Smooth muscle cell (in vitro differentiated cells): Measurements from ENCODE around the gene DBI. TPM values are rescaled to one million over a fixed set of nuclear protein-coding genes. Genes with fewer than 3 reads are reported as not detected.

Source experiments
- DNase-seq: peaks from one replicate; lab custom pipeline; 2025; ENCODE audit not compliant: unreplicated experiment; lab: John Stamatoyannopoulos, UW
- H2AFZ ChIP-seq: fragments of 200-600 bp; sonication (generic); 2 replicates; pipeline ENCODE4 v1.6.0; 2016; ENCODE audit warnings: antibody characterized with exemption, low read depth, mild to moderate bottlenecking
- H3F3A ChIP-seq: fragments of 200-600 bp; sonication (generic); 2 replicates; pipeline ENCODE4 v1.6.0; 2017; ENCODE audit warnings: antibody characterized with exemption, low read depth
- H3K27ac ChIP-seq: fragments of 200-600 bp; sonication (generic); 2 replicates; pipeline ENCODE4 v1.5.1; 2016; ENCODE audit warnings: low read depth, mild to moderate bottlenecking
- H3K27me3 ChIP-seq: fragments of 200-600 bp; sonication (generic); 2 replicates; pipeline ENCODE4 v1.6.1; 2016; ENCODE audit warnings: low read depth, mild to moderate bottlenecking
- H3K36me3 ChIP-seq: fragments of 200-600 bp; sonication (generic); 2 replicates; pipeline ENCODE4 v1.5.1; 2016; ENCODE audit warnings: low read depth
- H3K4me1 ChIP-seq: fragments of 200-600 bp; sonication (generic); 2 replicates; pipeline ENCODE4 v1.5.1; 2016; ENCODE audit warnings: low read depth
- H3K4me2 ChIP-seq: fragments of 200-600 bp; sonication (generic); 2 replicates; pipeline ENCODE4 v1.6.0; 2016; ENCODE audit warnings: mild to moderate bottlenecking
- H3K4me3 ChIP-seq: fragments of 200-600 bp; sonication (generic); 2 replicates; pipeline ENCODE4 v1.5.1; 2016; ENCODE audit warnings: mild to moderate bottlenecking
- H3K79me2 ChIP-seq: fragments of 200-600 bp; sonication (generic); 2 replicates; pipeline ENCODE4 v1.6.0; 2016; ENCODE audit warnings: low read depth, mild to moderate bottlenecking
- H3K9ac ChIP-seq: fragments of 200-600 bp; sonication (generic); 2 replicates; pipeline ENCODE4 v1.6.0; 2016; ENCODE audit warnings: low read depth
- H3K9me3 ChIP-seq: fragments of 200-600 bp; sonication (generic); replicated peaks from 2 replicates; pipeline ENCODE4 v1.5.1; 2016; ENCODE audit warnings: low read depth
- H4K20me1 ChIP-seq: fragments of 200-600 bp; sonication (generic); 2 replicates; pipeline ENCODE4 v1.6.0; 2016; ENCODE audit warnings: low read depth
- WGBS: methylation state at CpG from one replicate; pipeline ENCODE4 v1.1.7; 2016; ENCODE audit warnings: low lambda C conversion rate; 5-methylcytosine and 5-hydroxymethylcytosine counted together
- polyA plus RNA-seq: library from polyadenylated mRNA; unstranded; fragments of >200 nt; fragmentation: Nextera tagmentation; extraction: Ambion mirVana; gene quantifications from 2 replicates; pipeline ENCODE4 v1.2.1, GENCODE V29; 2016
- total RNA-seq: library from RNA; depleted of rRNA; stranded (reverse); fragments of >200 nt; gene quantifications from 2 replicates; pipeline ENCODE4 v1.2.3, GENCODE V29; 2014
- TF ChIP-seq, protein P1 (sequence below): fragments of 200-600 bp; sonication (generic); IDR thresholded peaks from 2 replicates; pipeline ENCODE4 v1.5.1; 2017; ENCODE audit warnings: borderline replicate concordance, mild to moderate bottlenecking, antibody characterized with exemption; ENCODE audit not compliant: insufficient read depth, poor library complexity, severe bottlenecking

The DBI gene
- total and polyA plus RNA-seq, 2 experiments from 2014 or later, result 126 to 408 TPM

DNA sequence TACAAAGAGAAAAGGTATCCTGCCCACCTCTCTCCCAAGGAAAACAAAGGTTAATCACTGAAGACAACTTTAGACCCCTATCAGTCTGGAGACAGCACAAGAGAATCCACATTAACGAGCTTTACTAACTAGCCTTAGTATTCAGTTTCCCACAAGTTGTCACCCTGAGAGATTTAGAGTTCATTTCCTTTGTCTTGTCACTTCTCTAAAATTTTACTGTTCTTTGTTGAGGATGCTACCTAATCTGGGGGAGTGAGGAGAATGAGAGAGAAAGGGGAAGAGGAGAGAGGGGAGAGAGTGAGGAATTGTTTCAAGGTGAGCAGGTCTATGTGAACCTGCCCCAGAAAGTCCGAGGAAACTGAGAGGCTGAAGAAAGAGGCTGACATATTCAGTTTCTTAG is 28.5 kb upstream of the DBI start:
- no peak overlapping the region for H3K27ac ChIP-seq
- 90% methylated on average over 2 of the region's 2 CpGs for WGBS
- no peaks in the 10 kb centered on the region for H3F3A ChIP-seq
- H3K27me3 ChIP-seq, result no peaks in the 10 kb centered on the region
- no peak overlapping the region for H2AFZ ChIP-seq
- no peak overlapping the region for H3K4me3 ChIP-seq
- peaks cover 3% of the 10 kb centered on the region for H3K36me3 ChIP-seq
- no peak overlapping the region for H3K9ac ChIP-seq
- no peak for DNase-seq
- no peaks in the 10 kb centered on the region for H3K9me3 ChIP-seq
- no peaks in the 10 kb centered on the region for H3K79me2 ChIP-seq
- H4K20me1 ChIP-seq, result no peaks in the 10 kb centered on the region
- no peak overlapping the region for H3K4me2 ChIP-seq
- H3K4me1 ChIP-seq, result no peaks in the 10 kb centered on the region
- TF ChIP-seq, protein P1, sequence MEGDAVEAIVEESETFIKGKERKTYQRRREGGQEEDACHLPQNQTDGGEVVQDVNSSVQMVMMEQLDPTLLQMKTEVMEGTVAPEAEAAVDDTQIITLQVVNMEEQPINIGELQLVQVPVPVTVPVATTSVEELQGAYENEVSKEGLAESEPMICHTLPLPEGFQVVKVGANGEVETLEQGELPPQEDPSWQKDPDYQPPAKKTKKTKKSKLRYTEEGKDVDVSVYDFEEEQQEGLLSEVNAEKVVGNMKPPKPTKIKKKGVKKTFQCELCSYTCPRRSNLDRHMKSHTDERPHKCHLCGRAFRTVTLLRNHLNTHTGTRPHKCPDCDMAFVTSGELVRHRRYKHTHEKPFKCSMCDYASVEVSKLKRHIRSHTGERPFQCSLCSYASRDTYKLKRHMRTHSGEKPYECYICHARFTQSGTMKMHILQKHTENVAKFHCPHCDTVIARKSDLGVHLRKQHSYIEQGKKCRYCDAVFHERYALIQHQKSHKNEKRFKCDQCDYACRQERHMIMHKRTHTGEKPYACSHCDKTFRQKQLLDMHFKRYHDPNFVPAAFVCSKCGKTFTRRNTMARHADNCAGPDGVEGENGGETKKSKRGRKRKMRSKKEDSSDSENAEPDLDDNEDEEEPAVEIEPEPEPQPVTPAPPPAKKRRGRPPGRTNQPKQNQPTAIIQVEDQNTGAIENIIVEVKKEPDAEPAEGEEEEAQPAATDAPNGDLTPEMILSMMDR, result no peak

DNA sequence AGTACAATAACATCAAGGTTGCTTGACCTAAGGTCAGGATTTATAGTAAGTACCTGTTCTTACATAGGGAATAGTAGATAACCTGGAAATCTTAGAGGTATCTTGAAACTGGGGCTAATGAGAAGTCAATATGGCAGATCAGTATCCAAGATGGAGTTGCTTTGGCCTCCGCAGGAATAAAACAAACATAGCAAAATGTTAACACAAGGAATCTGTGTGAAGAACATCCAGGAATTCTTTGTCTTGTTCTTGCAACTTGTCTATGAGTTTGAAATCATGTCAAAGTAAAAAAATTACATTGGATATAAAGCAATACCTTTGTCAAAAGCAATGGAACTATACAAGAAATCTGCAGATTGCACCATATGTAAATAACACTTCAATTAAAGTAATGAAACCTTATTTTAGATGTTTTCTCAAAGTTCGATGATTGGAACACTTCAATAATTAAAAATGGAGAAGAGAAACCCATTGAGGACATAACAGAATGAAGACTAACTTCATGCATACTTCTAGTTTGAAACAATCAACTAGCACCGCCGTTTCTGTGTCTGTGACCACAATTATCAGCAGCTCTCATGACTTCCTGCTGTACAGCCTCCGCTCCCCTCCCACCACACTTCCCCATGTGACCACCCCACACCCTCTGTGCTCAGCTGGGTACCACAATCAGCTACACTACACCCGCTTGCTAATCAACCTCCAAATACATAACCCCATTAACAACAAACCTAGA is 27.8 kb upstream of the DBI start:
- H4K20me1 ChIP-seq, result no peaks in the 10 kb centered on the region
- 80% methylated on average over 6 of the region's 6 CpGs for WGBS

DNA sequence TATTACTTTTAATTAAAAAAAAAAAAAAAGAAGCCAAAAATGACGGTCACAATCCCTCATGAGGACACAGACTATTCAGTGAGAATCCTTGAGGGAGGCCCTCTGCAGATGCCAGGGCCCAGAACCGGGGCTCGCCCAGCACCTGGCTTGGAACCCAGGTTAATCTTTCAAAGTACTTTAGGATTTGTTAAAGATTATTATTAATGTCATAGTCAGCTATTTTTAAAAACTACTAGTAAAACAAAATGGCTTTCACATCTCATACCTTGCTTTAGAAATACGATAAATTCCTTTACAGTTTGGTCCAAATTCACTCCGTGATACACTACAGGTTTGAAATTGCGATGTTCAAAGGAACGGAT is 27.2 kb upstream of the DBI start:
- TF ChIP-seq, protein P1, result no peak
- 98% methylated on average over 7 of the region's 7 CpGs for WGBS
- no peak for DNase-seq
- H3K4me3 ChIP-seq, result no peak overlapping the region
- no peak overlapping the region for H3K27ac ChIP-seq
- no peaks in the 10 kb centered on the region for H3K79me2 ChIP-seq
- H2AFZ ChIP-seq, result no peak overlapping the region
- H3K4me1 ChIP-seq, result no peaks in the 10 kb centered on the region
- no peaks in the 10 kb centered on the region for H3F3A ChIP-seq
- no peaks in the 10 kb centered on the region for H3K9me3 ChIP-seq
- no peaks in the 10 kb centered on the region for H3K27me3 ChIP-seq
- no peak overlapping the region for H3K4me2 ChIP-seq
- peaks cover 3% of the 10 kb centered on the region for H3K36me3 ChIP-seq
- H4K20me1 ChIP-seq, result peaks cover 4% of the 10 kb centered on the region
- H3K9ac ChIP-seq, result no peak overlapping the region

More for the DNA sequence above, 27.8 kb upstream of the DBI start:
- DNase-seq, result no peak
- H3K9me3 ChIP-seq, result no peaks in the 10 kb centered on the region
- H2AFZ ChIP-seq, result no peak overlapping the region
- no peaks in the 10 kb centered on the region for H3K79me2 ChIP-seq
- no peaks in the 10 kb centered on the region for H3K27me3 ChIP-seq
- H3K4me3 ChIP-seq, result no peak overlapping the region
- H3K27ac ChIP-seq, result no peak overlapping the region
- TF ChIP-seq, protein P1, result no peak
- H3F3A ChIP-seq, result no peaks in the 10 kb centered on the region
- no peak overlapping the region for H3K9ac ChIP-seq
- H3K4me2 ChIP-seq, result no peak overlapping the region
- no peaks in the 10 kb centered on the region for H3K4me1 ChIP-seq
- H3K36me3 ChIP-seq, result peaks cover 3% of the 10 kb centered on the region

DNA sequence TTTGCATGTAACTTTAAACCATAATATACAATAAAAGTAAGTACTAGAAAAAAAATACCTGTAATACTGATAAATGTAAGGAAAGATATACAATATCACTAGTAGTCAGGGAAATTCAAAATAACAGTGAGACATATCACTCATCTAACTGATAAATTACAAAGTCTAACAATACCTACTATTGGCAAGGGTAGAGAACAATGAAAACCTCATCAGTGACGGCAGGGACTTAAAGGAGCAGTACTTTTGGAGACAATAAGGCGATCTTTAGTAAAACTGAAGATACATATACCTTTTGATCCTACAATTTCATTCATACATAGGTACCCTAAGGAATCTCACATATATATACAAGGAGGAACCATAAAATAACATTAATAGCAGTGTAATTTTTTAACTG is 25.1 kb upstream of the DBI start:
- DNase-seq, result no peak
- Histone ChIP-seq H3K27me3 (no peaks in the 10 kb centered on the region), H3K9ac (no peak overlapping the region), H3K9me3 (no peaks in the 10 kb centered on the region), H3K79me2 (no peaks in the 10 kb centered on the region), H4K20me1 (peaks cover 6% of the 10 kb centered on the region), H3F3A (no peaks in the 10 kb centered on the region), H3K4me2 (no peak overlapping the region), H3K36me3 (peaks cover 3% of the 10 kb centered on the region), H3K4me1 (no peaks in the 10 kb centered on the region), H3K4me3 (no peak overlapping the region), H2AFZ (no peak overlapping the region), H3K27ac (no peak overlapping the region)
- 95% methylated on average over 2 of the region's 2 CpGs for WGBS
- TF ChIP-seq, protein P1, result no peak
